Endothelial cell of umbilical vein (primary cell): ENCODE data around the gene LCNL1. TPM values are rescaled to one million over a fixed set of nuclear protein-coding genes. Genes with fewer than 3 reads are reported as not detected.

Experiments
- BruUV-seq: library from RNA; stranded (reverse); fragments of 400-500 nt; replicated peaks from 2 replicates; lab custom pipeline; 2021; lab: Mats Ljungman, UMichigan
- CTCF ChIA-PET: fragments of 300-600, 350-600 bp; sonication (Branson Sonifier 250); formaldehyde crosslinking; loops from one replicate; lab custom pipeline; 2021; ENCODE audit warnings: antibody characterized with exemption, inconsistent platforms; lab: Charles Lee
- POLR2A ChIA-PET: fragments of 300-600, 350-600 bp; sonication (Branson Sonifier 250); formaldehyde crosslinking; loops from one replicate; lab custom pipeline; 2021; ENCODE audit warnings: antibody characterized with exemption, inconsistent platforms; lab: Charles Lee
- DNase-seq: peaks from one replicate; pipeline ENCODE4 v3.0.0-alpha.2; 2011; ENCODE audit warnings: low read depth, low spot score
- FAIRE-seq: peaks from 2 replicates; lab custom pipeline; 2011; peaks lifted over from hg19 to GRCh38; lab: Jason Lieb, UNC
- H2AFZ ChIP-seq: 2 replicates; pipeline ENCODE4 v1.6.0; 2012; ENCODE audit warnings: low read depth, low read length, control low read depth, inconsistent platforms
- H3K27ac ChIP-seq: 2 replicates; pipeline ENCODE4 v1.5.1; 2011; ENCODE audit warnings: low read depth, mild to moderate bottlenecking, control low read depth, low read length, moderate library complexity; ENCODE audit not compliant: insufficient read depth
- H3K27me3 ChIP-seq, 2 experiments: 2 replicates each; pipeline versions ENCODE4 v1.6.0 to v1.6.1; 2011; ENCODE audit warnings: low read length in 2 of 2, mixed read lengths in 1 of 2; ENCODE audit not compliant: control insufficient read depth in 2 of 2, insufficient read depth in 2 of 2
- H3K36me3 ChIP-seq, 2 experiments: 2 replicates in 1 of 2; 3 replicates in 1 of 2; pipeline ENCODE4 v1.5.1; 2011; ENCODE audit warnings: low read length in 2 of 2, mild to moderate bottlenecking in 1 of 2, moderate library complexity in 1 of 2; ENCODE audit not compliant: control insufficient read depth in 2 of 2, insufficient read depth in 2 of 2; ENCODE audit errors: extremely low read depth in 1 of 2
- H3K4me1 ChIP-seq: 3 replicates; pipeline ENCODE4 v1.5.1; 2011; ENCODE audit warnings: mild to moderate bottlenecking, low read length; ENCODE audit not compliant: control insufficient read depth, insufficient read depth; ENCODE audit errors: extremely low read depth
- H3K4me2 ChIP-seq: 2 replicates; pipeline ENCODE4 v1.6.1; 2011; ENCODE audit warnings: low read length, control low read depth, mixed read lengths; ENCODE audit not compliant: insufficient read depth
- H3K4me3 ChIP-seq, 3 experiments: fragments of 200-600 bp in 1 of 3; sonication (generic), shearing (Covaris generic) in 1 of 3; replicated peaks in 1 of 3; 2 replicates each; pipeline ENCODE4 v1.5.1; 2011 to 2016; ENCODE audit warnings: control low read depth in 3 of 3, low read length in 3 of 3, mild to moderate bottlenecking in 2 of 3, inconsistent platforms in 1 of 3, low read depth in 1 of 3, moderate library complexity in 1 of 3; ENCODE audit not compliant: insufficient read depth in 1 of 3
- H3K79me2 ChIP-seq: 2 replicates; pipeline ENCODE4 v1.6.0; 2012; ENCODE audit warnings: low read length, inconsistent platforms; ENCODE audit not compliant: control insufficient read depth, insufficient read depth
- H3K9ac ChIP-seq: replicated peaks from 2 replicates; pipeline ENCODE3; 2011; ENCODE audit warnings: low read length, control low read depth; ENCODE audit not compliant: insufficient read depth; ENCODE audit errors: extremely low read depth
- H3K9me1 ChIP-seq: replicated peaks from 3 replicates; pipeline ENCODE4 v1.6.0; 2011; ENCODE audit warnings: mild to moderate bottlenecking, low read length; ENCODE audit not compliant: control insufficient read depth, insufficient read depth; ENCODE audit errors: extremely low read depth
- H3K9me3 ChIP-seq: replicated peaks from 2 replicates; pipeline ENCODE4 v1.5.1; 2012; ENCODE audit warnings: low read length, inconsistent platforms; ENCODE audit not compliant: control insufficient read depth, insufficient read depth
- H4K20me1 ChIP-seq: replicated peaks from 2 replicates; pipeline ENCODE3; 2011; ENCODE audit warnings: mild to moderate bottlenecking, low read length; ENCODE audit not compliant: control insufficient read depth, insufficient read depth; ENCODE audit errors: extremely low read depth
- CTCF ChIP-seq, 2 donors: IDR thresholded peaks; 1 replicate in 1 of 2; 2 replicates in 1 of 2; pipeline ENCODE4 v1.5.1; 2011; ENCODE audit warnings: low read length in 2 of 2, mild to moderate bottlenecking in 2 of 2, moderate library complexity in 2 of 2, control low read depth in 1 of 2, inconsistent platforms in 1 of 2, low read depth in 1 of 2; ENCODE audit not compliant: insufficient read depth in 1 of 2; ENCODE audit errors: extremely low read depth in 1 of 2
- EZH2 ChIP-seq: IDR thresholded peaks from 2 replicates; pipeline ENCODE4 v1.6.1; 2012; ENCODE audit warnings: borderline replicate concordance, low read depth, mild to moderate bottlenecking, moderate library complexity, low read length, inconsistent platforms; ENCODE audit not compliant: severe bottlenecking
- FOS ChIP-seq: IDR thresholded peaks from 2 replicates; pipeline ENCODE4 v1.6.1; 2011; ENCODE audit warnings: mild to moderate bottlenecking, low read length, moderate library complexity, borderline replicate concordance; ENCODE audit not compliant: insufficient read depth
- GATA2 ChIP-seq: IDR thresholded peaks from 2 replicates; pipeline ENCODE4 v1.7.0; 2011; ENCODE audit warnings: low read depth, mild to moderate bottlenecking, moderate library complexity, mixed read lengths, low read length; ENCODE audit not compliant: insufficient read length, insufficient read depth
- JUN ChIP-seq: IDR thresholded peaks from 2 replicates; pipeline ENCODE4 v1.6.1; 2011; ENCODE audit warnings: borderline replicate concordance, low read depth; ENCODE audit not compliant: insufficient read length, insufficient read depth
- MAX ChIP-seq: IDR thresholded peaks from 2 replicates; pipeline ENCODE4 v1.6.1; 2011; ENCODE audit not compliant: insufficient read depth, insufficient read length
- MYC ChIP-seq: IDR thresholded peaks from one replicate; pipeline ENCODE4 v1.6.1; 2011; ENCODE audit warnings: mild to moderate bottlenecking, low read depth, low read length
- POLR2A ChIP-seq: IDR thresholded peaks from 2 replicates; pipeline ENCODE4 v1.6.1; 2012; ENCODE audit warnings: low read depth, mild to moderate bottlenecking, control low read depth, low read length
- POLR2AphosphoS5 ChIP-seq: IDR thresholded peaks from 2 replicates; pipeline ENCODE4 v1.6.1; 2012; ENCODE audit warnings: low read depth, mild to moderate bottlenecking, control low read depth, low read length, moderate library complexity; ENCODE audit not compliant: insufficient read depth
- dilution Hi-C: fragments of 300-500 bp; cut with MboI; formaldehyde crosslinking; loops from one replicate; pipeline ENCODE4 v1.15.0; 2019; ENCODE audit warnings: low sequenced_read_pairs; ENCODE audit not compliant: extremely low pct_ligation_motif_present
- intact Hi-C: fragments of 100-400 bp; cut with micrococcal nuclease; formaldehyde crosslinking; loops from one replicate; pipeline ENCODE4 v1.10.0; 2022
- polyA plus RNA-seq, 4 experiments: library from polyadenylated mRNA; depleted of rRNA in 3 of 4; stranded (reverse) in 3 of 4; unstranded in 1 of 4; fragments of >200 nt; gene quantifications; 2 replicates each; pipeline versions ENCODE4 v1.2.1 to v1.2.3, GENCODE V29; 2011 to 2012; ENCODE audit warnings: missing spikeins in 1 of 4
- total RNA-seq: library from RNA; stranded (reverse); gene quantifications from 2 replicates; pipeline ENCODE4 v1.2.3, GENCODE V29; 2021

LCNL1 gene
- total and polyA plus RNA-seq, 2 donors (not counting 3 experiments of a cell fraction or from before 2014, with no cell fraction given): not detected

- H3K9me3 ChIP-seq: no peaks in the 10 kb centered on the region
- peak overlapping the region; percentile 25 for H3K9ac ChIP-seq
- no peaks in the 10 kb centered on the region for H3K36me3 ChIP-seq
- intact Hi-C loops (loop anchor here (2.0 kb wide), 1 partner anchor 28 kb away; no protein-coding TSS in a partner anchor), dilution Hi-C loops (no loop called here)
- H3K79me2 ChIP-seq: no peaks in the 10 kb centered on the region
- no peaks in the 10 kb centered on the region for H3K9me1 ChIP-seq
- H3K4me2 ChIP-seq: peak overlapping the region; percentile 54
- peak overlapping the region in 1 of 3 experiments; percentile 77 for H3K4me3 ChIP-seq
- peaks cover 5% of the 10 kb centered on the region for H3K4me1 ChIP-seq
- no peak overlapping the region for H3K27ac ChIP-seq
- FAIRE-seq (no peak), DNase-seq (no peak)
- ChIA-PET CTCF (interaction anchor here (1.2 to 1.6 kb wide), 2 partner anchors 27 to 79 kb away, joined by 3 to 4 read pairs; no protein-coding TSS in a partner anchor), POLR2A (interaction anchor here (0.6 kb wide), 1 partner anchor 86 kb away, joined by 4 read pairs; no protein-coding TSS in a partner anchor)
- H3K27me3 ChIP-seq: no peaks in the 10 kb centered on the region
- H4K20me1 ChIP-seq: no peaks in the 10 kb centered on the region
- peak overlapping the region; percentile 83 for H2AFZ ChIP-seq
- no peak for TF ChIP-seq MAX
- TF ChIP-seq EZH2: no peak
- no peak for TF ChIP-seq JUN
- TF ChIP-seq FOS: no peak
- no peak for TF ChIP-seq MYC
- no peak for TF ChIP-seq CTCF (IDR thresholded peaks at IDR 0.05; ENCODE audit: extremely low read depth in 1 of 2, insufficient read depth in 1 of 2, low read depth in 1 of 2, low read length in 2 of 2)
- no peak for TF ChIP-seq POLR2A
- no peak for TF ChIP-seq POLR2AphosphoS5
- no peak for TF ChIP-seq GATA2
- BruUV-seq: no TSS peak
Measured at GRCh38 chr9:136950656-136951276, 32.0 kb upstream of the LCNL1 start.
